GM21423 (cell line): ENCODE data around the gene CELSR1.

Experiments used
- ATAC-seq: cut with Tn5 transposase; IDR thresholded peaks from one replicate; pipeline ENCODE4 v1.9.1; 2021; ENCODE audit warnings: mild to moderate bottlenecking, moderate library complexity; ENCODE audit not compliant: unreplicated experiment

CELSR1 gene

GRCh38 chr22:46382524-46382923 lies 154.9 kb downstream of the CELSR1 start:
- ATAC-seq: no peak

DNA sequence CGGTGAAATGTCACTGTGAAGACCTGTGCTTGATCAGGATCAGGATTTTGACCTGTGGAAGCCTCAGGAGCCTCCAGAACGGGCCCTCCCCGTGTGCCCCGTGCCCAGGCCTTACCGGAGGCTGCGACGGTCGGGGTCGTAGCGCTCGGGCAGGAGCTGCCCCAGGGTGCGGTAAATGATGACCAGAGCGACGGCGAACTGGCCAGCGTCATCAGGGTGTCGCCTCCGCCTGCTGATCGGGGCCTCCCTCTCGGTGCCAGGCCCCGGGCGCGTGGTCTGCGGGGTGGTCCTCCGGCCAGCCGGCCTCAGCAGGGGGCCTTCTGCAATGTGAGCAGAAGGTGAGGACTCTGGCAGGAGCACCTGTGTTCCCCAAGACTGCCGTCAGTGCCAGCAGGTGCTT lies 155.7 kb downstream of the CELSR1 start:
- no peak for ATAC-seq

GRCh38 chr22:46381142-46381541 lies 156.3 kb downstream of the CELSR1 start:
- ATAC-seq: no peak

DNA sequence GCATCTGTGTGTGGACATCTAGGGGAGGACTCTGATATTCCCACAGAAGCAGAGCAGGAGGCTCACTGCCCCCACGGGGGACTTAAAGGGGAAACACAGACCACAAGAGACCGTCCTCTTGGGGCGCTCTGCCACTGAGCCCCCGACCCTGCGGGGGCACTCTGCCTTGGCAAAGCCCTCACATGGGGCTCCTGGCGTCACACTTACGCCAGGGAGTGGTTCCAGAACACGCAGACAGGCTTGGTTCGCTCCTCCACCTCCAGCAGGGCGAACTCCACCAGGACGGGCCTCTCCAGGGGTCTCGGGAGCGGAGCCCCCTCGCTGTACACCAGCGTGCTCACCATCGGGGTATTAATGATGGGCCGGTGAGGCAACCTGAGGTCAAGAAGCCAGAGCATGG lies 156.8 kb downstream of the CELSR1 start:
- ATAC-seq: no peak

DNA sequence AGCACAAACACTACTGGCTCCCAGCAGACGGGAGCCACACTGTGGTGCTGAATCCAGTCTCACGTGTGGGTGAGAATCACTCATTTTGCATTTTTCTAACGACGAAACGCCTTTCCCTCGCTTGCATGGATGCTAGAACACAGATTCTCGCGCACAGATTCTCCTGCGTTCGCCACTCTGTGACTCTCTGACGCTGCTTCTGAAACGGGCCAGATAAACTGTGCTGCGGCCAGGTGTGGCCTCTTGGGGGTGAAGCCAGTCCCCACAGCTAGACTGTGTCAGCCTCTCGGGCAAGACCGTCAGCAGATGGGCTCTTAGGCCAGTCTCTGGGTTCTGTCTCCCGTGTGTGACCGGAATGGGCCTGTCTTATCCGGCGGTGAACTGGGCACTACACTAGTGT lies 157.4 kb downstream of the CELSR1 start:
- ATAC-seq: no peak

GRCh38 chr22:46379066-46379930 lies 158.1 kb downstream of the CELSR1 start:
- no peak for ATAC-seq

DNA sequence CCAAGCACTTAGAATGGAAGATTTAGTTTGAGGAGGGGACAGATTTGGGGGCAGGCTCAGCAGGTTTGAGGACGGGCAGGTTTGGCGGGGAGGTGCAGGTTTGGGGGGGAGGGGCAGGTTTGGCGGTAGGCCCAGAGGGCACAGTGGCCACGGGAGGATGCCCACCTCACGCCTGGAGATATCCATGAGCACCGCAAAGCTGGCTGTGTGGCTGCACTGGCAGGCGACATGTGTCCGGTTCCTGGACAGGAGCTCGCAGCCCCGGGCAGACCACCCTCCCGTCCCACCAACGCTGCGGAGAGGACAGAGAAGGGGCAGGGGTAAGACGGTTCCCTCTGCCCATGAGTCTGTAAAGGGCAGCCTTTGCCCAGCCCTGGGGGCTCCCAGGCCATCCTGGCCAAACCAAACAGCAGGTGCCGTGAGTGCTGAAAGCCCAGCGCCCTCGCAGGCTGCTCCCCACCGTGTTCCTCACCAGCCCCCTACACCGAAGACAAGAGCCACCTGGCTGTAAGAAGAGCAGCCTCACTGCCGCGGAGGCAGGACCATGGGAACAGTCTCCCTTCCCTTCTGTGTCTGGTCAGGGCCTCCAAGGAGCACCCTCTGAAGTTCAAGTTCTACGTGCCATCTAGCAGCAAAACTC lies 158.9 kb downstream of the CELSR1 start:
- ATAC-seq: no peak

DNA sequence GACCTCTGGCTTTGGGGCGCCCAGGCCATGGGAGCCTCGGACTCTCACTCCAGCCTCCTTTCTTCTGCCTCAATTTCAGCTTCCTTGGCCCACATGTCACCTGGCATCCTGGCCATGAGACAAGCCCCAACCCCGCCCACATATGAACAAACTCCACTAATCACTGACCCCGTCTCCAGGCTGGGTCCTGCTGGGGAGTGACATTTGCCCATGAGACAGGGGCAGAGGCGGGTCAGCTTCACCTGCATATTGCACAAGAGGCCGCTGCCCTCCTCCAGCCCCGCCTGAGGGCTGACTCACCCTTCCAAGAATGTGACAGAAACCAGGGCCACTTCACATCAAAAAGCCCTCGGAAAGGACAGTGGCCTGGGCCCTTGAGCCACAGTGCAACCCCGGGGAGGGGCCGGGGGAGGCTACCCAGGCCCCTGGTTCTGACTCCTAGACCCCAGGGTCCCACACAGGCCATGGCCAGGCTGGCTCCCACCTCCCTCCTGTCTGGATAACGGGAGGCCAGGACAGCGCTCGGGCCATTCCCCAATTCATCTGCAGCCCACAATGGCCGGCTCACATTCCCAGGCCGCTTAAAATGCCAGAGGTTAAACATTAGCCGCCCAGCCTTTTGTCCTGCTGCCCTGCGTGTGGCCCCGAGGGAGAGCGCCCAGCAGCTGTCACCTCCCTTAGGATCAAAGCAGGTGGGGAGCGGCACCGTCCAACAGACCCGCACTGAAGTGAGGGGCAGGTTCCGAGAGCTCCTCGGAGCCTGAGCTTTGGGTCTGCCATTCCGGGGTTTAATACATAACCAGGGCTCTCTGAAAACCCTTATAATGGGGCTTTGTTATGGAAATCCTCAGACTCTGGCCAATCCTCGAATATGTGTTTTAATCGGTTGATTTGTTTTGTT lies 159.6 kb downstream of the CELSR1 start:
- no peak for ATAC-seq

DNA sequence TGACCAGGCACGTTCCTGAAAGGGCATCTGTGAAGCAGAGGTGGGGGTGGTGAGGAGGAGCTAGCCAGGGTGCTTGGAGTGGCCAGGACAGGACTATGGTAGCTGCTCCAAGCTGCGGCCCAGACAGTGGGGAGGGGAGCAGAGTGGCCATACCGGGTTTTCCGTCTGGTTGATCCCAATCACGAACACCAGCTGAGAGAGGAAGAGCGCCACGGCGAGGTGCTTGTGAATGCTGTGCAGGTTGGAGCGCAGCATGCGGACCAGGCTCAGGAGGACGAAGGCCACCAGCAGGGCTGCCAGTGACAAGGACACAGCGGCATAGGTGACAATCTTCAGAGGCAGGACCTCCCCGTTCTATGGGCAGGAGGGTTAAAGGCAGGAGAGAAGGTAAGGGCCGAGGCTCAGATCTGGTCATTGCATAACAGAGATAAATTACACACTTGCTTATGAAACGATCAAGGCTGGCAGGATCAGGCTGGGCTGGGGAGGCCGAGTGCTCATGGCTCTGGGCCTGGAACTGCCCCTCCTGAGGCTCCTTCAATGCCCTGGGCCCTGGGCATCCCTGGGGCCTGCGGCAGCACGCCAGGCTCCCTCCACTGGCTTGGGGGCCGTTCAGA lies 160.4 kb downstream of the CELSR1 start:
- ATAC-seq: no peak

DNA sequence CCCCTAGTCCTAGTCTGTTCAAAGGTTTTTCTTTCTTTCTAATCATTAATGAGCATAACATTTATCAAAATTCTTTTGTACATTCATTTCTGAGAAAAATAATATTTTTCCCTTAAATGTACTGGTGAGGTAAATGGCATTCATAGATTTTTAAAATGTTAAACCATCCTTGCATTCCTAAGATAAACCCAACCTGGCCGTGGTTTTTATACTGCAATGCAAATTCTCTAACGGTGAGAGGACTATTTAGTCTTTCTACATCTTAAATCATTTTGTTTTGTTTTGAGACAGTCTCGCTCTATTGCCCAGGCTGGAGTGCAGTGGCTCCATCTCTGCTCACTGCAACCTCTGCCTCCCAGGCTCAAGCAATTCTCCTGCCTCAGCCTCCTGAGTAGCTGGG lies 161.3 kb downstream of the CELSR1 start:
- no peak for ATAC-seq

GRCh38 chr22:46374663-46375474 lies 162.6 kb downstream of the CELSR1 start:
- no peak for ATAC-seq

DNA sequence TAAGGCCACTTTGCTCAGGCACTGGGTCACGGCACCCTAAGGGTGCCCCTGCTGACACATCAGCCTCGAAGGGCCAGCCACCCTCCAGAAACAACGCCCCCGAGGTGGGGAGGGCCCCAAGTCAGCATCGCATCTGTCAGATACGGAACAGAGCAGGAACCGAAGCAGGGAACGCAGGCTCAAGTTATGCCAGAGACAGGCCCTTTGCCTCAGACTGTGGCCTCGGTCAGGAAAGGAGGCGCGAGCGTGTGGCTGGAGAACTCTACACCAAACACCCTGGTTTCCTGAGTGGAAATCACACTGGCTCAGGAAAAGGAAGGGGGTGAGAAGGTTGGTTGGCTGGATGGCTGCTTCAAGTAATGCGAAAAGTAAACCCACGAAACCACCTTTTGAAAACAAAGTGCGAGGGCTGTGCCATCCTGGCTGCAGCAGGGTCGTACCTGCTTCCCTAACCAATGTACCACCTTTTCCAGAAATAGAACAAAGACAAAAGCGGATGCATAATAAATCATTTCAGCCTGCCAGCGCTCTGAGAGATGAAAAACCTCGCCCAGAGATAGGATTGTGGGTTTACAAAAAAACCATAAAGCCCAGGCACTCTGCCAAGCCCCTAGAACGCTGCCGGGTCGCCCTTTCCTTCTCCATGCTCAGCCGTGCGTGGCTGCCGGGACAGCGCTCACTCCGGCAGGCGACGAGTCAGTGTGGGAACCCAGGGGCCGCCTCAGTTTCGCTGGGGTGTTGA lies 163.3 kb downstream of the CELSR1 start:
- ATAC-seq: no peak

- no peak for ATAC-seq
Observed at GRCh38 chr22:46373159-46373558, 164.3 kb downstream of the CELSR1 start.

- no peak for ATAC-seq
Observed at GRCh38 chr22:46372686-46373085, 164.7 kb downstream of the CELSR1 start.

DNA sequence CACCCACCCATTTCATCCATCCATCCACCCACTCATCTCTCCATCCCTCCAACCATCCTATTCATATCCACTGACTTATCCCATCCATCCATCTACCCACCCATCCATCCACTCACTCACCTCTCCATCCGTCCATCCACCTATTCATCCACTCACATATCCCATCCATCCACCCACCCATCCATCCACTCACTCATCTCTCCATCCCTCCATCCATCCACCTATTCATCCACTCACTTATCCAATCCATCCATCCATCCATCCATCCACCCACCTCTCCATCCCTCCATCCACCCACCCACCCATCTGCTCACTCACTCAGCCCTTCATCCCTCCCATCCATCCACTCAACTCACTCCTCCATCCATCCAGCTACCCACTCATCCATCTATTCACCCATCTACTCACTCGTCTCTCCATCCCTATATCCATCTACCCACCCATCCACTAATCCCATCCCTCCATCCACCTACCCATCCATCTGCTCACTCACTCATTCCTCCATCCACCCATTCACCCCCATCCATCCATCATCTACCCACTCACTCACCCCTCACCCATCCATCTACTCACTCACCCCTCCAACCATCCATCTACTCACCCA lies 165.7 kb downstream of the CELSR1 start:
- ATAC-seq: no peak

GRCh38 chr22:46370584-46371291 lies 166.7 kb downstream of the CELSR1 start:
- ATAC-seq: no peak

- no peak for ATAC-seq
Observed at GRCh38 chr22:46369716-46370583, 167.5 kb downstream of the CELSR1 start.
